ENCODE results near the gene SMIM24.
"Not testable (repeated sequence)": the region's sequence is repeated elsewhere in the genome, so short reads cannot be mapped to it uniquely, and the experiment has no call there.

SMIM24 gene

GRCh38 chr19:3480383-3481091 is at the start of gene SMIM24:
Gene SMIM24 (minus strand): TSS chr19:3480525. CDS start chr19:3480463, 62 bp downstream.
- no peaks in the 10 kb centered on the region for H3K36me3 ChIP-seq (ENCODE audit: control insufficient read depth, insufficient read depth, low read length)
- no peak for DNase-seq (ENCODE audit: extremely low read depth, insufficient read length)
- H3K27me3 ChIP-seq (replicated peaks; ENCODE audit: control insufficient read depth, insufficient read depth, low read length): no peaks in the 10 kb centered on the region; the same call in 1 of the 2 replicates
- no peak for TF ChIP-seq CTCF (IDR thresholded peaks at IDR 0.05; ENCODE audit: insufficient read depth, low read length, poor library complexity, severe bottlenecking)
- H3K4me3 ChIP-seq (replicated peaks; ENCODE audit: low read depth, low read length): no peak within 1 kb of the TSS

- not testable (repeated sequence) for H3K27me3 ChIP-seq (replicated peaks; ENCODE audit: control insufficient read depth, insufficient read depth, low read length); H3K4me3 ChIP-seq (replicated peaks; ENCODE audit: low read depth, low read length); DNase-seq (ENCODE audit: extremely low read depth, insufficient read length)
- H3K36me3 ChIP-seq (ENCODE audit: control insufficient read depth, insufficient read depth, low read length): peaks cover 34% of the 10 kb centered on the region
Measured at GRCh38 chr19:3529299-3529698, 49.0 kb upstream of the SMIM24 start.

GRCh38 chr19:3528539-3529211 is 48.4 kb upstream of the SMIM24 start:
- TF ChIP-seq CTCF (IDR thresholded peaks at IDR 0.05; ENCODE audit: insufficient read depth, low read length, poor library complexity, severe bottlenecking): no peak
- DNase-seq (ENCODE audit: extremely low read depth, insufficient read length): no peak
- H3K4me3 ChIP-seq (replicated peaks; ENCODE audit: low read depth, low read length): no peak overlapping the region
- peaks cover 34% of the 10 kb centered on the region for H3K36me3 ChIP-seq (ENCODE audit: control insufficient read depth, insufficient read depth, low read length)
- no peaks in the 10 kb centered on the region for H3K27me3 ChIP-seq (replicated peaks; ENCODE audit: control insufficient read depth, insufficient read depth, low read length)

GRCh38 chr19:3528080-3528479 is 47.8 kb upstream of the SMIM24 start:
- Histone ChIP-seq H3K4me3 (replicated peaks; ENCODE audit: low read depth, low read length) (no peak overlapping the region), H3K27me3 (replicated peaks; ENCODE audit: control insufficient read depth, insufficient read depth, low read length) (no peaks in the 10 kb centered on the region), H3K36me3 (ENCODE audit: control insufficient read depth, insufficient read depth, low read length) (peaks cover 34% of the 10 kb centered on the region)
- no peak for DNase-seq (ENCODE audit: extremely low read depth, insufficient read length)
- no peak for TF ChIP-seq CTCF (IDR thresholded peaks at IDR 0.05; ENCODE audit: insufficient read depth, low read length, poor library complexity, severe bottlenecking)

- Histone ChIP-seq H3K27me3 (replicated peaks; ENCODE audit: control insufficient read depth, insufficient read depth, low read length) (no peaks in the 10 kb centered on the region), H3K36me3 (ENCODE audit: control insufficient read depth, insufficient read depth, low read length) (peaks cover 28% of the 10 kb centered on the region)
- DNase-seq (ENCODE audit: extremely low read depth, insufficient read length): no peak
Measured at GRCh38 chr19:3527238-3527910, 47.0 kb upstream of the SMIM24 start.

More at GRCh38 chr19:3527238-3527910, 47.0 kb upstream of the SMIM24 start:
- no peak for TF ChIP-seq CTCF (IDR thresholded peaks at IDR 0.05; ENCODE audit: insufficient read depth, low read length, poor library complexity, severe bottlenecking)
- no peak overlapping the region for H3K4me3 ChIP-seq (replicated peaks; ENCODE audit: low read depth, low read length)
